HEK293T (cell line): ENCODE measurements around the gene ENTPD8.

Experiments
- ARNT ChIP-seq: fragments of 450-650 bp; IDR thresholded peaks from 2 replicates; pipeline ENCODE4 v1.6.1; 2017; ENCODE audit warnings: mild to moderate bottlenecking
- BHLHE40 ChIP-seq: fragments of 450-650 bp; IDR thresholded peaks from 2 replicates; pipeline ENCODE4 v1.6.1; 2016; ENCODE audit warnings: mild to moderate bottlenecking, moderate library complexity, borderline replicate concordance
- CTBP1 ChIP-seq: fragments of 450-650 bp; IDR thresholded peaks from 2 replicates; pipeline ENCODE4 v1.6.1; 2016; ENCODE audit warnings: borderline replicate concordance
- ELF4 ChIP-seq: fragments of 450-650 bp; IDR thresholded peaks from 2 replicates; pipeline ENCODE4 v1.6.1; 2017; ENCODE audit warnings: antibody characterized with exemption
- FOXA1 ChIP-seq: fragments of 450-650 bp; IDR thresholded peaks from 2 replicates; pipeline ENCODE4 v1.6.1; 2016; ENCODE audit warnings: mild to moderate bottlenecking
- FOXK2 ChIP-seq: fragments of 450-650 bp; IDR thresholded peaks from 2 replicates; pipeline ENCODE4 v1.6.1; 2016; ENCODE audit warnings: mild to moderate bottlenecking
- FOXM1 ChIP-seq: fragments of 450-650 bp; IDR thresholded peaks from 2 replicates; pipeline ENCODE4 v1.6.1; 2017; ENCODE audit warnings: mild to moderate bottlenecking, borderline replicate concordance
- HDGF ChIP-seq: fragments of 450-650 bp; IDR thresholded peaks from 2 replicates; pipeline ENCODE4 v1.6.1; 2017; ENCODE audit warnings: antibody characterized with exemption, borderline replicate concordance
- L3MBTL2 ChIP-seq: fragments of 450-650 bp; conservative IDR thresholded peaks from 2 replicates; pipeline ENCODE4 v1.6.1; 2016; ENCODE audit warnings: mild to moderate bottlenecking
- LEF1 ChIP-seq: fragments of 450-650 bp; IDR thresholded peaks from 2 replicates; pipeline ENCODE4 v1.6.1; 2017; ENCODE audit warnings: mild to moderate bottlenecking, borderline replicate concordance
- NFRKB ChIP-seq: fragments of 450-650 bp; IDR thresholded peaks from 2 replicates; pipeline ENCODE4 v1.6.1; 2016; ENCODE audit warnings: mild to moderate bottlenecking, moderate library complexity
- SP1 ChIP-seq: fragments of 450-650 bp; IDR thresholded peaks from 2 replicates; pipeline ENCODE4 v1.6.1; 2017
- ZNF384 ChIP-seq: fragments of 450-650 bp; IDR thresholded peaks from 2 replicates; pipeline ENCODE4 v1.6.1; 2016

DNA sequence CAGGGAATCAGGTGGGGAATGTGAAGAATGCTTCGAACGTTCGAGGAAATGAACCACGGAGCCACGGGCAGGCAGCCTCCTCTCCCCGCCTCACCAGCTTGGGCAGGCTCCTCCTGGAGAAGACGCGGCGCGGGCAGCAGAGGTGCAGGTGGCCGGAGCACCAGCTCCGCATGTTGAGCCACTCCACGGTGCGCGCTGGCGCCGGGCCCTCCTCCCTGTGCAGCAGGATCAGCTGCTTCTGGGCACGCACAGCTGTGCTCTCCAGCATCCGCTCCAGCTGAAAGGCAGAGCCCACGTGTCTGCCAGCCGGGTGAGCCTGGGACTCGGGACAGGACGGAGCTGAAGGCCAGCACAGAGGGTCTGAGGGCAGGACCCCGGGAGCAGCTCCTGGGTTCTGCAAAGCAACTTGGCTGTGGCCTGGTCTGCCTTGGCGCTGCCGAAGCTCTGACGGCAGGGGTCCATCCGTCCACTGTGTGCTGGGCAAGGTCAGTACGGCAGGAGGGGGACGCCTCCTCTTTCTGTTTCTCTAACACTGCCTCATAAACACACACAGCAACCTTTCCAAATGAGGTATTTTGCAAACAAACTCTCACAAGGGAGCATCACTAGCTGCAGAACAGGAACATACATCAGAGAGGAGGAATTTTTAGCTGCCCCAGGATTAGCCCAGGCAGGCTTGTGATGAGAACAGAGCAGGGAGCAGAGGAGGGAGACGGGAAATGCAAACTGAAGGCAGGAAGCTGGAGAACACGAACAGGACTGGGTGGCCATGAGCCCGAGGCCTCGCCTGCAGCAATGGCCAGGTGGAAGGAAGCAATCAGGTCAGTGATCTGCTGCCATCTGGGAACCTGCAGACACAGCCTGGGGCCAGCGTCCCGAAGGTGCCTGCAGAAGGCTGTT lies 38.1 kb upstream of the ENTPD8 start:
- no peak for TF ChIP-seq HDGF
- TF ChIP-seq FOXK2, result no peak
- TF ChIP-seq FOXM1, result no peak
- TF ChIP-seq ELF4, result no peak
- no peak for TF ChIP-seq SP1
- TF ChIP-seq BHLHE40, result no peak
- no peak for TF ChIP-seq NFRKB
- no peak for TF ChIP-seq LEF1
- TF ChIP-seq FOXA1, result no peak
- TF ChIP-seq ARNT, result no peak
- no peak for TF ChIP-seq ZNF384
- no peak for TF ChIP-seq CTBP1
- no peak for TF ChIP-seq L3MBTL2
